Body of pancreas (tissue), 4 donors: ENCODE data around the gene GRM8.

Source experiments
- POLR2A ChIP-seq, 3 donors: fragments of 450-650 bp; IDR thresholded peaks; one replicate each; pipeline ENCODE4 v1.6.1; 2016; ENCODE audit warnings: antibody characterized with exemption in 3 of 3, mild to moderate bottlenecking in 2 of 3
- TF ChIP-seq, protein P1 (sequence below), 7 experiments: fragments of 450-650 bp in 4 of 7; fragments of 200-600 bp in 3 of 7; sonication (generic) in 3 of 7; IDR thresholded peaks; one replicate each; pipeline ENCODE4 v1.5.1; 2016 to 2019; ENCODE audit warnings: antibody characterized with exemption in 7 of 7

DNA sequence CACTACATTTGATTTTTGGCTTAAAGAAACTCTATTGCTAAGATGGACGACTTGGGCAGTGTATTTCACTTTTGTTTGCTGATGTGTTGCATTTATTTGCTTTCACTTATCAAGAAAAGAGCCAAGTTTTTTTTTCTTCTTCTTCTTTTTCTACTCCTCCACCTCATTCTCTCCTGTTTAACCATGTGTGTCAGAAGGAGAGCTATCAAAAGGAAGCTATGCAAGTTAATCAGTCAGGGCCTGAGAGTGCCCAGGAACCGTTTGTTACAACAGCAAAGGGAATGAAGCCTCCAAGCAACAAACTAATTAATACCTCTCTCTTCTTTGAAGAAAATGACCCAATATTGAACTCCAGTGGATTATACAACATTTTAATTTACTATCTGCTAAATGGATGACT, 299.3 kb downstream of the GRM8 start:
- TF ChIP-seq, protein P1, sequence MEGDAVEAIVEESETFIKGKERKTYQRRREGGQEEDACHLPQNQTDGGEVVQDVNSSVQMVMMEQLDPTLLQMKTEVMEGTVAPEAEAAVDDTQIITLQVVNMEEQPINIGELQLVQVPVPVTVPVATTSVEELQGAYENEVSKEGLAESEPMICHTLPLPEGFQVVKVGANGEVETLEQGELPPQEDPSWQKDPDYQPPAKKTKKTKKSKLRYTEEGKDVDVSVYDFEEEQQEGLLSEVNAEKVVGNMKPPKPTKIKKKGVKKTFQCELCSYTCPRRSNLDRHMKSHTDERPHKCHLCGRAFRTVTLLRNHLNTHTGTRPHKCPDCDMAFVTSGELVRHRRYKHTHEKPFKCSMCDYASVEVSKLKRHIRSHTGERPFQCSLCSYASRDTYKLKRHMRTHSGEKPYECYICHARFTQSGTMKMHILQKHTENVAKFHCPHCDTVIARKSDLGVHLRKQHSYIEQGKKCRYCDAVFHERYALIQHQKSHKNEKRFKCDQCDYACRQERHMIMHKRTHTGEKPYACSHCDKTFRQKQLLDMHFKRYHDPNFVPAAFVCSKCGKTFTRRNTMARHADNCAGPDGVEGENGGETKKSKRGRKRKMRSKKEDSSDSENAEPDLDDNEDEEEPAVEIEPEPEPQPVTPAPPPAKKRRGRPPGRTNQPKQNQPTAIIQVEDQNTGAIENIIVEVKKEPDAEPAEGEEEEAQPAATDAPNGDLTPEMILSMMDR (IDR thresholded peaks at IDR 0.05): no peak
- no peak for TF ChIP-seq POLR2A (IDR thresholded peaks at IDR 0.05)
